GM19463 (cell line): ENCODE data around the gene OR8B2.
"Not testable (repeated sequence)": the region's sequence is repeated elsewhere in the genome, so short reads cannot be mapped to it uniquely, and the experiment has no call there.

ENCODE experiments used
- ATAC-seq: cut with Tn5 transposase; IDR thresholded peaks from one replicate; pipeline ENCODE4 v1.9.1; 2021; ENCODE audit warnings: mild to moderate bottlenecking, moderate library complexity; ENCODE audit not compliant: unreplicated experiment

OR8B2 gene

DNA sequence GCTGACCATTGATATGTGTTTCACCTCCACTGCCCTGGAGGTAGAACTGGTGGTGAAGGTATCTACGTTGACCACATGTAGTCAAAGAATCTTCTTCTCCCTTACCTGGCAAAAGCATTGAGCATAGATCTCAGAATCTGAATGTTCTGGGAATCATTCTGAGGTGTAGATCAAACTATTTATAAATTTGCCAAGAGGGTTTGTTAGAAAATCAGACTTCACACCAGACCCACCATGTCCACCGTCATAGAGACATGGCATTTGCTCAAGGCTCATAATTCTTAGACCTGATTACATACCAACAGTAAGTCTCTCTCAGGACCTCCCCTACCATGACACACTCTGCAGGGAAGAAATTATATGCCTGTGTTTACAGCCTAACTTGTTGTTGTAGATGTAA, at the start of gene OR8B2:
OR8B2 (minus strand) TSS at position 101 of the 400 bp plus-strand sequence. CDS start 1,156 bp downstream, outside the sequence.
- no peak for ATAC-seq

GRCh38 chr11:124429599-124429998, 45.3 kb upstream of the OR8B2 start:
- no peak for ATAC-seq

GRCh38 chr11:124424384-124424921, 40.2 kb upstream of the OR8B2 start, which contains the start of gene OR8B4:
TSS of gene OR8B4 (minus strand) at chr11:124424871. CDS start at chr11:124424871, 0 bp downstream.
- no peak for ATAC-seq

GRCh38 chr11:124421043-124421442, 36.7 kb upstream of the OR8B2 start:
- ATAC-seq, result no peak

GRCh38 chr11:124415356-124415923, 31.1 kb upstream of the OR8B2 start:
- no peak for ATAC-seq

- no peak for ATAC-seq
Measured at GRCh38 chr11:124409906-124410305, 25.6 kb upstream of the OR8B2 start.

DNA sequence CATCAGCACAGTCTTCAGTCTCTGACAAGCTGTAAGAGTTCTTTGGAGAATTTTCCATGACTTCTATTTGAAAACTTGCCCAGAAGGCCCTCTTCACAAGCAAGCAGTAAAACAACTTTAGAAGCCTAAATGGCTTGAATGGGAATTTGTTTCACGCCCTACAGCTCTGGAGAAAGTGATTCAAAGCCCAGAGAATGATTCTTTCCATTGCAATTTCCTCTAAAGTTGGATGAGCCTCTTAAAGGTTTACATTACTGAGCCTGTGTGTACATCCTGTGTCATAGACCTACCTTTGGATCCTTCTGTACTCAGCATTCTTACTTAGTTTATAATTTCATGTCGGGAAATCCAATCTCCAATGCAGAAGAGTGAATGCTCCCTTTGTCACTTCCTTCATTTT, 21.3 kb upstream of the OR8B2 start:
- ATAC-seq, result no peak

GRCh38 chr11:124403186-124403585, 18.9 kb upstream of the OR8B2 start:
- ATAC-seq, result not testable (repeated sequence)

GRCh38 chr11:124402326-124402922, 18.1 kb upstream of the OR8B2 start:
- ATAC-seq, result peak; percentile 85

DNA sequence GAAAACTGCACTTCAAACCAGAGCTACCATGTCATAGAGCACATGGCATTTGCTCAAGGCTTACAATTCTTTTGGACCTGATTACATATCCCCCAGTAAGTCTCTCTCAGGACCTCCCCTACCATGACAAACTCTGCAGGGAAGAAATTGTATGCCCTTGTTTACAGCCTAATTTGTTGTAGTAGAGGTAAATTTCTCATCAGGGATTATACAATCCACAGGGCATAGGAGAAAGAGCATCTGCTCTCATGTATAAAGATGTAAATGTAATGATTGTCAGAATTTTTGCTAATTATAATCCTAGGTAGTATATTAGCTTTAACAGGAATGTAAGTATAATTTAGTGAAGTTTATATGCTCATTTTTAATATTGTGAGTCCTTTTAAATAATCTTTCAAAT, 14.6 kb upstream of the OR8B2 start, which contains the start of gene OR8B3:
OR8B3 (minus strand) TSS at position 101 of the 400 bp plus-strand sequence. CDS start 1,673 bp downstream, outside the sequence.
- ATAC-seq, result no peak

DNA sequence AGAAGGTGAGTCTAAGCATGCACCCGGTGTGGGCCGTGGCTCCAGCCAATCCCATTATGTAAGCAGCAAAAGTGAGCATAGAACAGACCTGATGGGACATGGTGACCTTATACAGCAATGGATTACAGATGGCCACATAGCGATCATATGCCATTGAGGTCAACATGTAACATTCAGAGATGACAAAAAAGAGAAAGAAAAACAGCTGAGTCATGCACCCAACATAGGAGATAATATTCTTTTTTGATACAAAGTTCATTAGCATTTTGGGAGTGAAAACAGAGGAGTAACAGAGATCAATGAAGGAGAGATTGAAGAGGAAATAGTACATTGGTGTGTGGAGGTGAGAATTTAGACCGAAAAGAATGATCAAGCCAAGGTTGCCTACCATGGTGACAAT, 12.5 kb upstream of the OR8B2 start:
- not testable (repeated sequence) for ATAC-seq

GRCh38 chr11:124394408-124394807, 10.1 kb upstream of the OR8B2 start:
- ATAC-seq, result no peak

- not testable (repeated sequence) for ATAC-seq
Measured at GRCh38 chr11:124382857-124383256, 1.4 kb downstream of the OR8B2 start.

DNA sequence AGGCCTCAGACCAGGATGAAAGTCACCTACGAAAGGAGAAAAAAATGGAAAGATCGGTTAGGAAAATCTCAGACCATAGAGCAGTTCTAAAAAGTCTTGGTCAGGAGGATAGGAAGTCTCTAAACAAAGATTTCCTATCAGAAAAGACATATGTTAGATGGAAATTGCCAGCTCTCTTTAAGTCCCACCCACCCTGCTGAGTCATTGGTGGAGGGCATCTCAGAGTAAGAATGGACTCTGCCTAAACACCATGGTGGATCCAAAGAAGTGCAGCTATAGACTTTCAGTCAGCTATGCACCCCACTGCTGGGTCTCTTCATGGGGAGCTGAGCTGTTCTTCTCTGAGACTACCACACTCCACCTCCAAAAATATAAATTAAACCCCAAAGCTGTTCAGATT, 3.7 kb downstream of the OR8B2 start:
- no peak for ATAC-seq

DNA sequence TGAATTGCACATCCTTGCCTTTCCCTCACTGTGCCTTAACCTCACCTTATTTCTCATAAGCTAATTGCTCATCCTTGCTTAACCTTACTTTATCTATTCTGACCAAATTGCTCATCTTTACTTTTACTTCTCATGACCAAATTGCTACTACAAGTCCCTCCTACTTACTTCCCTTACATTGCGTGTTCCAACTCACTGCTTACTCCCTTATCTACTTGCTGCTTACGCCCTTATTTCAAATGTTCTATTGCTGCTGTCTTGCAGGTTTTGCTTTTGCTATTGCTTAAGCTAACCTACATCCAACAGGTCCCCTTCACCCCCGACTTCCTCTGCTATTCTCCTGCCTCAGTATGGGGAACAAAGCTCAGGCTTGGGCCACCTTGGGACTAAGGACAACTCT, 8.0 kb downstream of the OR8B2 start:
- no peak for ATAC-seq

DNA sequence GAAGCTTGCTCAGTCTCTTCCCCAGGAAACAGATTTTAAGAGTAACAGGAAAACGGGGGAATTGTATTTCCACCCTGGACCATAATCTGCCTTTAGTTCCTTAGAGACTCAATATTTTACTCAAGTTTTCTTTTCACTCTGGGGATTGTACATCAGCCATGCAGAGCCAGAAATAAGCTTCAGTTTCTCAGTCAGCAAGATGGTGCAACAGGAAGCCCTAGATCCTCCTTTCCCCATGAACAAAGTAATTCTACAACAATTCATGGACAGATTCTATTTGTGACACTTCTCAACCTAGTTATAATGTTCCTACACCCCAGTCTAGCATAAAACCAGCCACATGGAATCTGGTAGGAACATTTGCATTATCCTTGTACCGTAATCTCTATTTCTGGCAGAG, 24.7 kb downstream of the OR8B2 start:
- no peak for ATAC-seq

GRCh38 chr11:124346311-124346955, 37.9 kb downstream of the OR8B2 start:
- no peak for ATAC-seq

GRCh38 chr11:124344346-124344745, 40.0 kb downstream of the OR8B2 start:
- no peak for ATAC-seq

DNA sequence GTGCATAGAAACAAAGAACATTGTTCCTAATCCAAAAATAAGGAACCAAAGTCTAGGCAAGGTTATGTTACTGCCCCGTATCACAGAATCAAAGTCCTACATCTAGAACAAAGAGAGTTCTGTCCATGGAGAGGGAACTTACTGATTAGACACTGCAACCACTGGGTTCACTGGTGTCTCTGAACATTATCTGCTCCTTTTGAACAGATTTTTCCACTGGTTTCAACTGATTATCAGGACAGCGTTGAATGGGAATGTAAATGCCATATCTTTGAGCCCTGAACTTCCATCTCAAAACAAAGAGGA, 44.2 kb downstream of the OR8B2 start:
- ATAC-seq, result no peak

GRCh38 chr11:124339396-124340141, 44.7 kb downstream of the OR8B2 start:
- no peak for ATAC-seq
